ENCODE data around the gene ARID1B. TPM values are rescaled to one million over a fixed set of nuclear protein-coding genes. Genes with fewer than 3 reads are reported as not detected.

ARID1B gene
- total RNA-seq, 2 donors from 2014 or later, result 92.3 to 129 TPM

GRCh38 chr6:156778454-156779205 is 1.5 kb downstream of the ARID1B start:
- H3K4me1 Mint-ChIP-seq (ENCODE audit: low read depth in 2 of 2), result peaks cover 39 to 48% of the 10 kb centered on the region in 2 donors
- peak; percentile 13 to 20 for ATAC-seq
- peak overlapping the region; percentile 93 to 94 for H3K27ac Mint-ChIP-seq
- H3K4me3 Mint-ChIP-seq, result peak overlapping the region; percentile 82
- H3K27me3 Mint-ChIP-seq, result no peaks in the 10 kb centered on the region
- H3K9me3 Mint-ChIP-seq, result no peaks in the 10 kb centered on the region
- DNase-seq (ENCODE audit: low spot score), result peak; percentile 66
- peaks cover 6% of the 10 kb centered on the region for H3K36me3 Mint-ChIP-seq

DNA sequence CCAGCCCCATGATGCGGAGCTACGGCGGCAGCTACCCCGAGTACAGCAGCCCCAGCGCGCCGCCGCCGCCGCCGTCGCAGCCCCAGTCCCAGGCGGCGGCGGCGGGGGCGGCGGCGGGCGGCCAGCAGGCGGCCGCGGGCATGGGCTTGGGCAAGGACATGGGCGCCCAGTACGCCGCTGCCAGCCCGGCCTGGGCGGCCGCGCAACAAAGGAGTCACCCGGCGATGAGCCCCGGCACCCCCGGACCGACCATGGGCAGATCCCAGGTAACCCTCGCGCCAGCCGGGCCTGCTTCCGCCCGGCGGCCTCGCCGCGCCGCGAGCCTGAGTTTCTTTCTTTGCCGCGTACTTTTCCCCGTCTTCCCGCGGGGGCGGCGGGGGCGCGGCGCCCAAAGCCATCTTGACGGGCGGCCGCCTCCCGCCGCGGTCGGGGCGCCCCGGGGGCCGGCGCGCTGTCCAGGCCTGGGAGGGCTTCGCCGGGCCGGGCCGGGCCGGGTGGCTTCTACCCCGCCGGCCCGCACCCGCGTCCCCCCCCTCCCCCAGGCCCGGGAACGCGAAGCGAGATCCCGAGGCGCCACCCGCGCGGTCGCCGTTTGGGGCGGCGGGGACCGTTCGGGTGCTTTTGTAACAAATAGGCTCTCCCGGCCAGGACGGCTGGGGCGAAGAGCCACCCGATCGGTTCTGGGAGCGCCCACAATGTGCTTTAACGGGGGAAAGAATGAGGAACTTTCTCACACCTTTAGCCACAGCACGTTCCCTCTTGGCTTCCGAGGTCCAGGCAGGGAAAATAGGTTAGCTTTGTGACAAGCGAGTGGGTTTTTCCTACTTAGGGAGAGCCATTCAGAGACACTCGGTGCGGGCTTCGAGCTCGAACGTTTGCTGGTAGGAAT is 2.3 kb downstream of the ARID1B start:
- H3K9me3 Mint-ChIP-seq, result no peaks in the 10 kb centered on the region
- H3K4me1 Mint-ChIP-seq (ENCODE audit: low read depth in 2 of 2), result peaks cover 41 to 46% of the 10 kb centered on the region in 2 donors
- peak; percentile 43 to 61 for ATAC-seq
- peak; percentile 79 for DNase-seq (ENCODE audit: low spot score)
- H3K27ac Mint-ChIP-seq, result peak overlapping the region; percentile 92 to 98
- peaks cover 6% of the 10 kb centered on the region for H3K36me3 Mint-ChIP-seq
- H3K27me3 Mint-ChIP-seq, result no peaks in the 10 kb centered on the region
- peak overlapping the region; percentile 95 for H3K4me3 Mint-ChIP-seq

DNA sequence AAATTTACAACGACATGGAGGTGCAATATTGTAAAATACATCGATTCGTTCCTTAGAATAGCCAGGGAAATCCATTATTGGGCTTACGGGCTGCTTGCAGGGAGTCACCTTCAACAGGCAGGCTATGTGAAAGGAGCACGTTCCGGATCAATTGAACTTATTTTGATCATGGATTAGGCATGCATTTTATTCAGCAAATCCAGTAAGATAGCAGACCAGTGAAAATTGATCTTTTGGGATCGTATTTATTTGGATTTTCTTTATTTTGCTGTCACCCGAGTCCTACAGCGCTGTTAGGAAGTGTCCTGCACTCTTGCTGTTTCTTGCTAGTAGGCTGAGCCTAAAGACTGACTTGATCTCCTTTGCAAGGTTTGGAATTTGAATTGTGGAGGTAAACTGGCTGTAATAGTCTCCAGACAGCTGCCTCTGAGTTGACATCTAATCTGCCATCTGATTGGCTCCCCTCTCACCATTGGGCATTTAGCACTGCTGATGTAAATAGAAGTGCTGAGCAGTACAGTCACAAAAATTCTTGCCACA is 3.0 kb downstream of the ARID1B start:
- Mint-ChIP-seq H3K27ac (peak overlapping the region; percentile 92 to 98), H3K27me3 (no peaks in the 10 kb centered on the region), H3K36me3 (peaks cover 6% of the 10 kb centered on the region), H3K4me3 (peak overlapping the region; percentile 95), H3K4me1 (ENCODE audit: low read depth in 2 of 2) (peaks cover 35 to 40% of the 10 kb centered on the region in 2 donors), H3K9me3 (no peaks in the 10 kb centered on the region)
- DNase-seq (ENCODE audit: low spot score) (peak; percentile 68), ATAC-seq (peak in 1 of 2 donors; percentile 56)

DNA sequence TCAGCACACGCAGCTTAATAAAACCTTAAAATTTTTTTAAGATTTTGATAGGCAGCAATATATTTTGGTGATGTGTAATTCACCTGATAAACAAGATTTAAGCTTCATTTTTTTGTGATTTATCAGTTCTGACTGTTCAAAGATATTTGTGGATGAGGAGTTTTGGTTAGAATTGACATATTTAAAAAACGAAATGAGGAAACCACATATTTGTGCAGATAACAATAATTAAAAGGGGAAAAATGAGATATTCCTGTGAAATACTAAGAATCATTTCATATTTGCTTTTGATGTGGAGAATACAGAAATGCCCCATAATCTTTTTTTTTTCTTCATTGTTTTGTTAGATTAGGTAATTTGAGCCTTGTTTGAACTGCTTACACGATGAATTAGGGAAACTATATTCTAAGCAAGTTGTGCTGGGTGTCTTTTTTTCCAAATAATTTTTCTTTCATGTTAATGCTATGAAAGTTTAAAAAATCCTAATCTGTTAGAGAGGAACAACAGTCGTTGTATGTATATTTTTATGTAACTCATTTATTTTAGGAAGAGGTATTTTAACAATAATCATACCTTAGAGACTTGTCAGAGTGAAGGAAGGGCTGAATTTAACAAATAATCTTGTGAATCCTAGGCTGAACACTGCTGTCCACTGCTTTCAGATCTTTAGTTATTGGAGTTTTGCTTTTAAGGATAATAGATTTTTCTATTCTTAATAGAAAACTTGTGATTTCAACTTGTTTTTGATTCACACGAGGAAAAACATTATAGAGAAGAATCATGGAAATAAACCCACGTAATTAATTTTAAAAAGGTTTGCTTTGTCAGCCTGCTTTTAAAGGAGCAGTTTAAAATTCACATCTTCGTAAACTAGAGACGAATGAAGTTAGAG is 4.0 kb downstream of the ARID1B start:
- H3K27me3 Mint-ChIP-seq, result no peaks in the 10 kb centered on the region
- ATAC-seq (no peak), DNase-seq (ENCODE audit: low spot score) (no peak)
- peak overlapping the region; percentile 95 for H3K4me3 Mint-ChIP-seq
- peak overlapping the region; percentile 92 to 98 for H3K27ac Mint-ChIP-seq
- H3K9me3 Mint-ChIP-seq, result no peaks in the 10 kb centered on the region
- H3K36me3 Mint-ChIP-seq, result peaks cover 13% of the 10 kb centered on the region
- peaks cover 38 to 49% of the 10 kb centered on the region in 2 donors for H3K4me1 Mint-ChIP-seq (ENCODE audit: low read depth in 2 of 2)

DNA sequence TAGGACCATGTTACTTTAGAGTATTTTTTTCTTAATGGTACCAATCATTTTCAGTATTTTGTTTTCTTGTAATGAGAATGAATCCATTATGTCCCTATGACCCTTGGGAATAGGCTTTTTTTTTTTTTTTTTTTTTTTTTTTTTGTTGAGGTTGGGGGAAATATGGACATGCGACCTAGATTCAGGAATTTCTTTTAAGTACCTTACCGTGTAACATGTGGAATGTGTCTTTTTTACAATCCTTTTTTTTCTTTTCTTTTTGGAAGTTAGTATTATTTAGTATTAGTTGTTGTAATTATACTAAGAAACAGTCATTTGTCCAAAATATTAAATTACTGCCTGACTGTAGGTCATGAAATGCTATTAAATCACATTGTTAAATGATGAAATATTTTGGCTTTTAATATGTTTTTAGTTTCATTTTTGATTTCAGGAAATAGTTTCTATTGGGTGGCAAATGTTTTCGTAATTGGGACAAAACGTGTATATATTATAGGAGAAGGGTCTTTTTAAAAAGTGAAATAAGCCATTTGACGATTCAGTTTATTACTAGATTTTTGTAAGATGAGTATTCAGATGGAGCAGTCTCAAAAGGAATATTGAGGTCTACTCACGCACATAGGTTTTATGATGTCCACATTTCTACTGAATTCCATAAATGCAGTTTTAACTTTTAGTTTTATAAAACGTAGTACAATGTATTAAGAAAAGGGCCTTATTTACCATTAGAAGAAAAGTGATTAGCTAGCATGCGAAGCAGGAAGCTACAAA is 4.9 kb downstream of the ARID1B start:
- H3K4me3 Mint-ChIP-seq, result peak overlapping the region; percentile 95

GRCh38 chr6:156782691-156783320 is 5.6 kb downstream of the ARID1B start:
- no peaks in the 10 kb centered on the region for H3K9me3 Mint-ChIP-seq
- DNase-seq (ENCODE audit: low spot score) (no peak), ATAC-seq (no peak)
- H3K27ac Mint-ChIP-seq, result peak overlapping the region; percentile 92 to 98
- H3K4me3 Mint-ChIP-seq, result peak overlapping the region; percentile 95
- H3K36me3 Mint-ChIP-seq, result peaks cover 15% of the 10 kb centered on the region
- H3K27me3 Mint-ChIP-seq, result no peaks in the 10 kb centered on the region
- H3K4me1 Mint-ChIP-seq (ENCODE audit: low read depth in 2 of 2), result peaks cover 41 to 48% of the 10 kb centered on the region in 2 donors

More for the DNA sequence above, 4.9 kb downstream of the ARID1B start:
- H3K4me1 Mint-ChIP-seq (ENCODE audit: low read depth in 2 of 2), result peaks cover 38 to 45% of the 10 kb centered on the region in 2 donors
- no peak for DNase-seq (ENCODE audit: low spot score)
- H3K27me3 Mint-ChIP-seq, result no peaks in the 10 kb centered on the region
- peak overlapping the region; percentile 92 to 98 for H3K27ac Mint-ChIP-seq
- H3K9me3 Mint-ChIP-seq, result no peaks in the 10 kb centered on the region
- H3K36me3 Mint-ChIP-seq, result peaks cover 15% of the 10 kb centered on the region
- ATAC-seq, result no peak

DNA sequence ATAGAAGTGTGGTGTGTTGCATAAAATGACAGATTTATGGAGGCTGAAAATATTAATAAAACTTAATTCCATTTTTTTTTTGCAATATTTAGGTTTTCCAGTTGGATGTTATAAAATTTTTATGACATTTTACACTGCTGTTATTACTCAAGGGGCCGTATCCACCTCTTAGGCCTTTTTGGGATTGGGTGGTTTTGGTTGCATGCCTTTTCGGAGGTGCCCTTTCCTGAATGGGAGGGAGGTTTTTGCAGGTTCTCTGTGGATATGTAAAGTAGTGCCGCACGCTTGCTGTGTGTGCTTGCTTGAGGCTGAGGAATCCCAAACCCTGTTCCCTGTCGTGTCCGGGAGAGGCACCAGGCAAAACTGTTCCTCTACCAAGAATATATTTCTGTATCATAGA is 6.8 kb downstream of the ARID1B start:
- no peaks in the 10 kb centered on the region for H3K9me3 Mint-ChIP-seq
- H3K27ac Mint-ChIP-seq, result peak overlapping the region in 1 of 2 donors; percentile 98
- H3K27me3 Mint-ChIP-seq, result no peaks in the 10 kb centered on the region
- H3K4me1 Mint-ChIP-seq (ENCODE audit: low read depth in 2 of 2), result peaks cover 48 to 58% of the 10 kb centered on the region in 2 donors
- H3K4me3 Mint-ChIP-seq, result peak overlapping the region; percentile 30
- DNase-seq (ENCODE audit: low spot score), result no peak
- ATAC-seq, result no peak
- H3K36me3 Mint-ChIP-seq, result peaks cover 15% of the 10 kb centered on the region

- H3K36me3 Mint-ChIP-seq, result peaks cover 9% of the 10 kb centered on the region
- DNase-seq (ENCODE audit: low spot score), result no peak
- peak overlapping the region; percentile 12 to 27 for H3K27ac Mint-ChIP-seq
- ATAC-seq, result no peak
- H3K4me1 Mint-ChIP-seq (ENCODE audit: low read depth in 2 of 2), result peaks cover 53 to 62% of the 10 kb centered on the region in 2 donors
- H3K9me3 Mint-ChIP-seq, result no peaks in the 10 kb centered on the region
- H3K4me3 Mint-ChIP-seq, result no peak overlapping the region
- no peaks in the 10 kb centered on the region for H3K27me3 Mint-ChIP-seq
Measured at GRCh38 chr6:156786652-156787051, 9.5 kb downstream of the ARID1B start.

DNA sequence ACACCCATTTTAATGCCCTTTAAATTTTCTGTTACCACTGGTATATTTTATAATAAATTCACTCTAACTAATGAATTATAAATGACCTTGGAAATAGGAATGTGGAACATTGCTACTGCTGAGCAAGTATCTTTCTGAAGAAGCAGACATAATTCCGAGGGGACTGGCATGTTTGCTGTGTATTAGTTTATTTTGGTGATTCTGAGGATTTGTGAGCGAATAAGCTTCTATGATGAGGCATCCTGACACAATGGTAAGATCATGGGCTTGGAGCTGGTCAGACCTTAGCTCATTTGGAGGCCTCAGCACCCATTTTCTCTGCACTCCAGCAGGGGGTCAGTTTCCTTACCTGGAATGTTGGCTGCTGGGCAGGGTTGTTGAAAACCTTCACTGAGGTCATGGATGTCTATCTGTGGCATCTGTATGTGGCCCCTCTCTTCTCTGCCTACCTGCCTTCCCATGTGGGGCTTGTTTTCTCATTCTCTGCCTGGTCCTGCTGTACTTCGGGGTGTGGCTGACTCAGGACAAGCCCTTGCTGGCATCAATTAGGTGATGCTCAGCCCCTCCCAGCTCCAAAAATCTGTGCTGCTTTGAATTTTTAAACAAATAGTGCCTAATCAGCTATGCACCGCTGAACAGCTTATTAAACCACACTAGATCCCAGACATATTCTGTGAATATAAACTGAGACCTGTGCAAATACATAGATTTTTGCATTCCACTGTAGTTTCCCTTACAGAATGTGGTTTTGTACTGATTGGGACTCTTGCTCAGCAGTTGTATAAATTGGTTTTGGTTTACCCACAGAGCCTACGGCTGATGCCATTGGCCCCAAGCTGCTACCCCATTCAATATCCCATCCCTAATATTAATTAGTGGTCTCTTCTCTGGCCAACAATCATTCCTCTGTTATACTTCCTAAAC is 10.7 kb downstream of the ARID1B start:
- Mint-ChIP-seq H3K27me3 (no peaks in the 10 kb centered on the region), H3K9me3 (no peaks in the 10 kb centered on the region), H3K36me3 (peaks cover 9% of the 10 kb centered on the region), H3K4me3 (no peak overlapping the region), H3K4me1 (ENCODE audit: low read depth in 2 of 2) (peaks cover 51 to 58% of the 10 kb centered on the region in 2 donors), H3K27ac (peak overlapping the region in 1 of 2 donors; percentile 16)
- ATAC-seq (no peak), DNase-seq (ENCODE audit: low spot score) (no peak)

- Mint-ChIP-seq H3K27ac (no peak overlapping the region), H3K4me1 (ENCODE audit: low read depth in 2 of 2) (peaks cover 46 to 56% of the 10 kb centered on the region in 2 donors), H3K27me3 (no peaks in the 10 kb centered on the region), H3K36me3 (peaks cover 9% of the 10 kb centered on the region), H3K4me3 (no peak overlapping the region), H3K9me3 (no peaks in the 10 kb centered on the region)
- ATAC-seq (no peak), DNase-seq (ENCODE audit: low spot score) (no peak)
Measured at GRCh38 chr6:156789081-156789943, 12.1 kb downstream of the ARID1B start.

All from natural killer cell treated with Interleukin-12 subunit alpha and Interleukin-12 subunit beta and Interleukin-15 and Interleukin-18, amount 100 ng/mL, for 72 hours (primary cell).